ENCODE measurements around the gene RFX8. TPM values are rescaled to one million over a fixed set of nuclear protein-coding genes. Genes with fewer than 3 reads are reported as not detected.
"Not testable (repeated sequence)": the region's sequence is repeated elsewhere in the genome, so short reads cannot be mapped to it uniquely, and the experiment has no call there.

RFX8 gene
- polyA plus RNA-seq, 4 donors, result 0.27 to 1.7 (median 0.91) TPM

DNA sequence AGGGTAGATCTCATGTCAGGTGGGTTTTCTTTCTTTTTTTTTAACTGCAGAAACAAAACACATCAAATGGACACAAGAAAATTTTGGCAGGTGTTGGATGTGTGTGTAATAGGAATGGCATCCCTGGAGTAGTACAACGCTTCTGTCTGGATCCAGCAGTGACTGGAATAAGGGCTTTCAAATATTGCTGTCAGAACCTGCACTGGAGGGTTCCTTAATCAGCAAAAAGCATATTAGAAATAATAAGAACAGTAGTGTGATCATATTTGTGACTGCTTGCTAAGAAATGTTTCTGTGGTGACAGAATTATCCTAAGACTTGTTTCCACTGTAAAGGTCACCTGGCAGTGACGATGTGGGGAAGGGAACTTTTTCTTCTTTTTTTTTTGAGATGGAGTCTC lies 118.4 kb downstream of the RFX8 start:
- no peak for DNase-seq (ENCODE audit: low read depth in 4 of 4, low spot score in 2 of 4)

DNA sequence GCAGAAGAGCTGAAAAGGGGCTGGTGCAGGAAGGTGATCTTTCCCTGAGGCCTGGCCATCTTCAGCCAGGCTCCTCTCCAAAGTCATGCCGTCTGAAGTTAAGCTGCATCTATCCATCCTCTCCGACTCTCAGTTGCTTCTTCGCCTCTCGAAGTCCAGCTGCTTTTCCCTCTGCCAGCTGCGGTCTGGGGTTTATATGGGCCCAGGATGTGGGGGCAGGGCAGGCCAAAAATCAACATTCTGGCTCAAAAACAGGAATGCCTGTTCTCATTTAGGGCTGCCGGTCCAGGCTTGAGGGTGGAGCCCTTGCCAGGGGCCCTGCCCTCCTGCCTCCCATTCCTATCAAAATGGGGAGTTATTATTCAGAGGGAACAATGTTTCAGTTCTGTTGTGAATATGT lies 118.9 kb downstream of the RFX8 start:
- no peak for DNase-seq (ENCODE audit: low read depth in 4 of 4, low spot score in 2 of 4)

DNA sequence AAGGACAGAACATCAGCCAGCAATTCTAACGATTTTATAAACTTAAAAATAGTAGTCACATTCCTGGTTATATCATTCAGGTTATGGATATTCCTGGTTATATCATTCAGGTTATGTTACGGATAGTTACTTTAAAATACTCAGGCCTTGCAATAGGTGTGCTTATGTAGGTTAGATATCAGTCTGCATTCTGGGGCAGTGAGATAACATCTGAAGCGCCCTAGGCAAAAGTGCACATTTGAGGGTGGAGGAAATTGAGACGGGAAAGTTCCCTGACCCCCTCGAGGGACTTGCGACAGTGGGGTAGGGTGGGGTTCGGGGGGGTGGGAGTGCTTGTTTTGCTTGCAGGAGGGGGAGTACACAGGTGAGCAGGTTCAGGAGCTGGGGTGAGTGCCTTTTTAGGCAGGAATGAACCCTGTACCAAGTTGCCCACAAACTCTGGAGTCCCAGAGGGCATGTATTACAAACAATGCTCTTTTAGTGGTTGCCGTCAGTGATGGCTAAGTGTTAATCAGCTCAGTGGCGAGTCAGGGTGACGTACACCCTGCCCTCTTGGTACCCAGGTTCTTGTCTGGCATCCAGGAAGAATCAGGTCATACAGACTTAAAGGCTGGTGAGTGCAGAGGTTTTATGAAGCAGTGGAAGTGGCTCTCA lies 119.4 kb downstream of the RFX8 start:
- no peak for DNase-seq (ENCODE audit: low read depth in 4 of 4, low spot score in 2 of 4)

DNA sequence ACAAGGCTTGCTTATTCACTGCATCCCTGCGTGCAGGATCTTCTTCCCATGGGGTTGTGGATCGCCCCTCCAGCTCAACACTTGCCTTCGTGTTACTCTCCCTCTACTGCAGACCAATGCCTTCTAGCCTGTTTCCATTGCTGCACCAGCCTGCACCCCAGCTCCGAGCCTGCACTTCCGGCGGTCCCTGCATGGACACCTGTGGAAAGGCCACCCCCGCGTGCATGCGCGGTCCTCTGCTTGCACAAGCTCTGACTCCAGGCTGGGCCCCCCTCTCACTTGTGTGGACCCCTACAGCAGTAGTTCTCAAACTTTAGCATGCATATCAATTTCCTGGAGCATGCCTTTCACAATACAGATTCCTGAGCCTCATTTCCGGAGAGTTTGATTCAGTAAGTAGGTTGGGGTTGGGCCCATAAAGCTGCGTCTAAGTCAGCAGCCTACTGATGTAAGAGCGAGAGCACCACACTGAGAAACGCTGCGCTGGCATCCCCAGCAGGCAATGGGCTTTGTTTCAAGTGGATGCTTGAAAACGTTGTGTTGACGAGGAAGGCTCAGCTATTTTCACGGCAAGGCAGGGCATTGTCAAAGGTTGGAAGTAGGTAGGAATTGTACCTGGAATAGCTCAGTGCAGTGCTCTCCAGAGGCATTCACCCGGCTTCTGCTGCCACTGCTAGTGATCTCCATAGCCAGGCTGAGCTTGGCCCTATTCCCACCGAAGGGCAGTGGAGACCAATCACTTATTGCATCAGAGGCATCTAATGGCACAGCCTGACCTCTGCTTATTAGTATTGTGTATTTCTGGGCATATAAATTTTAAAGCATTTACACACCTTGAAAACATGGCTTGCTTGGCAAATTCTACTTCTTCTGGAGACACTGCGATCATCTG lies 120.2 kb downstream of the RFX8 start:
- DNase-seq (ENCODE audit: low read depth in 4 of 4, low spot score in 2 of 4), result no peak

DNA sequence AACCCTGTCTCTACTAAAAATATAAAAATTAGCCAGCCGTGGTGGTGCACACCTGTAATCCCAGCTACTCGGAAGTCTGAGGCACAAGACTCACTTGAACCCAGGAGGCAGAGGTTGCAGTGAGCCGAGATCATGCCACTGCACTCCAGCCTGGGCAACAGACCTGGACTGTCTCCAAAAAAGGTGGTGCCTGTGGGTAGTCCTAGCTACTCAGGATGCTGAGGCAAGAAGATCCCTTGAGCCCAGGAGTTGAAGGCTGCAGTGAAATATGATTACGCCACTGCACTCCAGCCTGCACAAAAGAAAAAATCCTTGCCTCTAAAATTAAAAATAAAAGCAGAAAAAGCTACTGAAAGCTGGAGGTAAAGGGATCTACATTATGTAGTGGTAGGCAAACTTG lies 122.3 kb downstream of the RFX8 start:
- not testable (repeated sequence) for DNase-seq (ENCODE audit: low read depth in 4 of 4, low spot score in 2 of 4)

DNA sequence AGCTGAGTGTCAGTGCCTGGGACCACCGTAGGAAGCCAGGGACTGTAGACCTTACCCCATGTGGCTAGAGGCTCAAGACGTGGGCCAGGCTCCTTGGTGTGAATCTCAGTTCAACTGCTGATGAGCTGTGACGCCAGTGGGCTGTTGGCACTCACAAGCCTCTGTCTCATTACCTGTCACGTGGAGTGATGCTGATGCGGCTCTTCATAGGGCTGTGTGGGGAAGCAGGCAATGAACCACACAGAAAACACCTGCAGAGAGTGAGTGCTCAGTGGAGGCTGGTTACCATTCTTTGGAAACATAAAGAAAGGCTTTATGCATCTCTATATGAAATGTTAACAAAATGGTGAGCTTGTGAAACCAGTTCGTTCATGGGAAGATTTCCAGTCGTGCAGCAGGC lies 123.7 kb downstream of the RFX8 start:
- no peak for DNase-seq (ENCODE audit: low read depth in 4 of 4, low spot score in 2 of 4)

DNA sequence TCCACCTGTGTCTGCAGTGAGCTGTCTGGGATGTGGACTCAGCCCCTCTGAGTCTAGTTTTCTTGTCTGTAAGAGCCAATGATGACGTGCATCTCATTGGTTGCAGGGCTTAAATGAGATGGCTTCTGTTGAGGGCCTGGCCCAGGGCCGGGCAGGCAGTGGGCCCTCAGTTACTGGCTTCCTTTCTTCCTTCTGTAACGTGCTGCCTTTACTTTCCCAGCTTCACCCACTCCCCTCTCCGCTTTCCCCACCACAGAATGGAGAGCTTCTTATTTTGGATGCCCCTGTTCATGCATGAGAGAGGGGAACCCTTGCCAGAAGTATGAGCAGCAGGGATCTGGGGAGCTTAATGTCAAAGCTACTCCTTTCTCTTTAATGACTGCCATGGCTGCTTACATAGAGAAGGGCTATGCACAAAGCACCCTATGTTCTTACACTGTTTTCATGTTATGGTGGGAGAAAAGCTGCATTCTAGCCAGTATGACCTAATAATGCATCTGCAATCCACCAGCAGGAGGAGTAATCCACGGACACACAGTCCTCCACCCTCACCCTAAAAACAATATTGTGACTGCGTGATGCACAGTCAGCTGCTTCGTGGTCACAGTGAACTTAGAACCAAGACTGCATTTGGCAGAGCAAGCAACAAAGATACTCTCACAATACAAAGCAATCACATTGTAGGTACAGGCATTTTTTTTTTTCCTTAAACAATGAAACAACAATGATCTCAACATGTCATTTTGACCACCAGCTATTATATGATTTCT lies 124.8 kb downstream of the RFX8 start:
- no peak for DNase-seq (ENCODE audit: low read depth in 4 of 4, low spot score in 2 of 4)

DNA sequence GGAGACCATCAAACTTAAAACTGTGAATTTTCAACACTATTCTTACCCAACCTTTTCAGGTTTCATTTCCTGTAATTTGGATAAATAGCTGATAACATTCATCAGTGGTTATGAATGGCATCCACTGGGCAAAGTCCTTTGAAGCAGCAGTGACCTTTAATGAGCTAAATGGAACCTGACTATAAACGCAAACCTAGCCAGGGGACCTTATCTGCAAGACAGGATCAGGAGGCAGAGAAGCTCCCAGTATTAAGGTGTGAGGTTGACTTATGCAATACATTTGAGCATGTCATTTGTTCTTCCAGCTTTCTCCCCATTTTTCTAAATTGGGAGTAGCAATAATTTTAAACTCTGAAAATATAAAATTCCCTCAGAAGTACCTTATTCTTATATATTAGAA lies 126.0 kb downstream of the RFX8 start:
- DNase-seq (ENCODE audit: low read depth in 4 of 4, low spot score in 2 of 4), result no peak

Other genes starting within 250 kb of the RFX8 start
- gene CNOT11, start 222.2 kb downstream of the RFX8 start, polyA plus RNA-seq (ENCODE audit: insufficient read length in 4 of 4), result 10 to 100 TPM; 47.1 to 61.8 (median 54.5) TPM
- 10 to 100 TPM; 30.8 to 73.8 (median 47.2) TPM for gene RNF149, start 166.4 kb downstream of the RFX8 start, polyA plus RNA-seq (ENCODE audit: insufficient read length in 4 of 4)
- under 1 TPM; 0.27 to 0.87 (median 0.42) TPM for gene CREG2, start 87.6 kb downstream of the RFX8 start, polyA plus RNA-seq (ENCODE audit: insufficient read length in 4 of 4)
- gene MAP4K4, start 222.6 kb upstream of the RFX8 start, polyA plus RNA-seq (ENCODE audit: insufficient read length in 4 of 4), result 10 to 100 TPM; 68.7 to 84.3 (median 76.3) TPM

Measured in left renal cortex interstitium (tissue), 4 donors.